T-helper 2 cell (primary cell): Measurements from ENCODE around the gene BCL2L1.
"Not testable (repeated sequence)": the region's sequence is repeated elsewhere in the genome, so short reads cannot be mapped to it uniquely, and the experiment has no call there.

Source experiments
- DNase-seq, 5 experiments: peaks; one replicate each; pipeline versions ENCODE4 v3.0.0 to v3.0.0-alpha.2; 2012 to 2022
- total RNA-seq, 2 donors: gene quantifications; one replicate each; lab custom pipeline; 2026; lab: John Stamatoyannopoulos, UW

Gene BCL2L1
- 21.5 to 24.2 reads per million in 2 donors for total RNA-seq

- DNase-seq = peak; percentile 38 to 76 (median 61)
These were observed at the start of gene BCL2L1 for GRCh38 chr20:31722257-31723068. BCL2L1 (minus strand) TSS chr20:31722868; CDS start chr20:31722218, 650 bp downstream.

DNA sequence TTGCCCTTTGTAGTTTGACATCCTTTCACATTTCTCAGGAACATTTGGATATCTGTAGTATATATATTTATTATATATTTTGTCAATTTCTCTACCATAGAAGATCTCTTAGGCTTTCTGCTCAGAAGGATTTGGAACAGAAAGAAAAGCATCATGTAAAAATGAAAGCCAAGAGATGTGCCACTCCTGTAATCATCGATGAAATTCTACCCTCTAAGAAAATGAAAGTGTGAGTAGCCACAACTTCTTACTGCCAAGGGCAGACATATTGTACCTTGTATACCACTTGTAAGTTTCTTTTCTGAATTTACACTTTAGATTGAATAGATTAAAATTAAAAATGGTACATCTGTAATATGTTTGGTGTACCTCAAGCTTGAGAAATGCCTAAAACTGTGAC is 47.6 kb upstream of the BCL2L1 start:
- DNase-seq = peak in 1 of 5 experiments; percentile 52

GRCh38 chr20:31769681-31770080 is 47.0 kb upstream of the BCL2L1 start:
- DNase-seq = no peak

GRCh38 chr20:31767805-31768204 is 45.1 kb upstream of the BCL2L1 start:
- no peak for DNase-seq

GRCh38 chr20:31764641-31765305 is 42.1 kb upstream of the BCL2L1 start:
- no peak for DNase-seq

DNA sequence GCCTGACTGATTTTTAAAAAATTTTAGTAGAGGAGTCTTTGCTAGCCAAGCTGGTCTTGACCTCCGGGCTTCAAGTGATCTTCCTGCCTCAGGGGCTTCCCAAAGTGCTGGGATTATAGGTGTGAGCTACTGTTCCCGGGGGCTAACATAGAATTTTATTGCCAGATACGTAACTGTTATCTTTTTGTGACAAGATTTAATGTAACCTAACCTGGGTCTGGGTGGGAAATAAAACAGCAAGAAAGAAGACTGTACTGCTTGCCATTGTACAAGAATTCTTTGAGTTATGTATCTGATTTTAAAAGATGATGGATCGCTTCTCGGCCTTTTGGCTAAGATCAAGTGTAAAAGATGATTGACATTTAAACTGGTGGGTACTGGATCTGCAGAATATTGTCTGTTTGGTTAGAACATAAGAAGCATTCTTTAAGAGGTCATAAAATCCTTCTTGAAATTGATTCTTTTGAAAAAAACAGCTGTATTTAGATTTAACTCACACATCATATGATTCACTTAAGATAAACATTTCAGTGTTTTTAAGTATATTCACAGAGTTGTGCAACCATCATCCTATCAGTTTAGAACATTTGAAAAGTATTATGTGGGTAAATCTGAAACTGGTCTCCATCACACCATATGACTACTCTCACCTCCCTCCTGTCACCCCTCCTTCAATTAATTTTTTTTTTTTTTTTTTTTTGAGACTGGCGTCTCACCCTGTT is 38.0 kb upstream of the BCL2L1 start:
- DNase-seq = peak in 1 of 5 experiments; percentile 33

GRCh38 chr20:31759836-31760518 is 37.3 kb upstream of the BCL2L1 start:
- DNase-seq = no peak

DNA sequence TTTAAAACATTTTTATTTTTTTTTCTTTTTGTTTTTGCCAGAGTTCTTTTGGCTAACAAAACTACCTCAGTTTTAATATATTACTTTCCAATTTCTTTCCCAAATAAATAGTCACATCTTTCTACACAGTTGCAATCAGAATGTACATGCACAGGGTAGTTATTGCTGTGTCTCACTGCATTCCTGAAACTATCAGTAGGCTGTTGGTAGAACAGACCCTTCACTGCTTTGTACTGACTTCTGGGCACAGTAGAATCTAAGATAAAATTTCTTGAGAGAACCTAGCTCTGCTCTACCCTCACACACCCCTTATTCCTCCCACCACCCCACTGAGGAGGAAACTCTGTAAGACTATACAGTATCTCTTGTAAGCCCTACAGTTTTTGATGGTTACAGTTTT is 36.3 kb upstream of the BCL2L1 start:
- no peak for DNase-seq

GRCh38 chr20:31758521-31758920 is 35.9 kb upstream of the BCL2L1 start:
- no peak for DNase-seq

- DNase-seq = no peak
These were observed 34.6 kb upstream of the BCL2L1 start for GRCh38 chr20:31757254-31757653.

DNA sequence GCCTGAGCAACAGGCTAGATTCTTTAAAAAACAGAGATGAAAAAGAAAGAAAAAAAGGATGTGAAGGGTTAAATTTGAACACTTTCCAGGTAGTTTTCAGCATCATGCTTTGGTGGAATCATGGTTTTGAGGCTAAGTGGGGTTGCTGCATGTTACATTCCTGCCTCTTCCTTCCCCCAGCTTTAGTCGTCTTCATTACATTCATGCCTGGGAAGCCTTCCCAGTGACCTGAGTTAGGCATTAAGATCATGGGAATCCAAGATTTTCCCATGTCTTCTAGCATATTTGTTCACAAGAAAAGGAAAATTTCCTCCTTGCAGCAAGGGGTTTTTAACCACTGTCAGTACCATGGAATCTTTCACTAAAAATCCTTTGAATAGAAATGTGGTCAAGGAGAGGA is 28.5 kb upstream of the BCL2L1 start:
- no peak for DNase-seq

- DNase-seq = no peak
These were observed 26.6 kb upstream of the BCL2L1 start for GRCh38 chr20:31749223-31749622.

- no peak for DNase-seq
These were observed 25.0 kb upstream of the BCL2L1 start for GRCh38 chr20:31747640-31748039.

DNA sequence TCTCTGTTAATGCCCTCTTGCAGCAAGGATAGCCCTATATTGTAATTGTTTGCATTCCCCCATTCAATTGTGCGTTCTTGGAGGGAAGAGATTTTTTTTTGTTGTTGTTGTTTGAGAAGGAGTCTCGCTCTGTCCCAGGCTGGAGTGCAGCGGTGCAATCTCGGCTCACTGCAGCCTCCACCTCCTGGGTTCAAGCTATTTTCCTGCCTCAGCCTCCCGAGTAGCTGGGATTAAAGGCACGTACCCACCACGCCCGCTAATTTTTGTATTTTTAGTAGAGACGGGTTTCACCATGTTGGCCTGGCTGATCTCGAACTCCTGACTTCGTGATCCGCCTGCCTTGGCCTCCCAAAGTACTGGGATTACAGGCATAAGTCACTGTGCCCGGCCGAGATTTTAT is 24.4 kb upstream of the BCL2L1 start:
- DNase-seq = not testable (repeated sequence)

DNA sequence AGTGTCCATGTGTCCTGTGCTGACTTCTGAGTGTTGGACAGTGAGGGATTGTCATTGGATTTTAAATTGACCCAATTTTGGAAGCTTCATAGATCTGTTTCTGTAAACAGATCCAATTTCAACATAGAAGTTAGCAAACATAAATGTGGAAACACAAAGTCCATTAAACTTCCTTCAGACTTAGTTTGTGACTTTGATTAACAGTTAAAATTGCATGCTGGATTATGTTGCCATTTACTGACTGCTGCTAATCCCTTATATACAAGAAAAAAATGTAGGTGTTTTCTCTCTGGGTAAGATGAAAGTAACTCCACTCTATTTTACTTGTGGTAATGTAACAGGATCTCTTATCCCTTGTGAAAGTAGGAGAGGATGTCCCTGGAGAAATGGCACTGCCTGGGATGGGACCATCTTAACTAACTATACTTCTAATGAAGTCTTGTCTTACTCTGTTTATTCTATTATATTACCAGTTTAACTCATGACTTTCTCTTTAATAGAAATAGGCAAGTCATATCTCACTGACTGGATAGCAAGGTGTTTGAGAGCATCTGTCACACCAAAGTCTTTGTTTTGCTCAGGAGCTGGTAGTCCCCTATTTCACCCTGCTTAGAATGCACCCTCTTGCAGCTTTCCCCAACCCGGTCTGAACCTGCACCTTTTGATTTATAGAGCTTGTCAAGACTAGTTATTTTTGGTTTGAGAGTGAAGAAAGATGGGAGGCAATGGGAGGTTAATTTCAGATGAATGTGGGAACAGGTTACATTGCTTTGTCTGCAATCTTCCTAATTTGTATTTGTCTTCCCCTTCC is 23.6 kb upstream of the BCL2L1 start:
- peak in 1 of 5 experiments; percentile 38 for DNase-seq

GRCh38 chr20:31740656-31741323 is 18.1 kb upstream of the BCL2L1 start:
- no peak for DNase-seq

DNA sequence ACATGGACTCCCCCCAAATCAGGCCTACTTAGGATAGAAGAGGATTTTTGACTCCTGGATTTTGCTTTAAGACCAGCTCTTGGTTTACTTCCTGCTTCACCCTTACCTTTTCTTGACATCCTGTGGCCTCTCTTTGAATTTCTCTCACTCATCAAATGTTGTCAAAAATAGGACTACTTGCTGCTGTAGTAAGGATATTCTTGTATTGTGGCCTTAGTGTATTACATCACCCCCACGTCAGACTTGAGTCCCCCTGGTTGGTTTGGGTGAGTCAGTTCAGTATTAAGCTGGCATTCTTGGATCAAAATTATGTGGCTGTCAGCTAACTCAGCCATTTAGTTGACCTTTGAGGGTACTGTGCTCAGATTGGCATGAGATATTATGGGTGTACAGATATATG is 17.5 kb upstream of the BCL2L1 start:
- peak in 1 of 5 experiments; percentile 76 for DNase-seq

- DNase-seq = no peak
These were observed 16.9 kb upstream of the BCL2L1 start for GRCh38 chr20:31739550-31739977.

DNA sequence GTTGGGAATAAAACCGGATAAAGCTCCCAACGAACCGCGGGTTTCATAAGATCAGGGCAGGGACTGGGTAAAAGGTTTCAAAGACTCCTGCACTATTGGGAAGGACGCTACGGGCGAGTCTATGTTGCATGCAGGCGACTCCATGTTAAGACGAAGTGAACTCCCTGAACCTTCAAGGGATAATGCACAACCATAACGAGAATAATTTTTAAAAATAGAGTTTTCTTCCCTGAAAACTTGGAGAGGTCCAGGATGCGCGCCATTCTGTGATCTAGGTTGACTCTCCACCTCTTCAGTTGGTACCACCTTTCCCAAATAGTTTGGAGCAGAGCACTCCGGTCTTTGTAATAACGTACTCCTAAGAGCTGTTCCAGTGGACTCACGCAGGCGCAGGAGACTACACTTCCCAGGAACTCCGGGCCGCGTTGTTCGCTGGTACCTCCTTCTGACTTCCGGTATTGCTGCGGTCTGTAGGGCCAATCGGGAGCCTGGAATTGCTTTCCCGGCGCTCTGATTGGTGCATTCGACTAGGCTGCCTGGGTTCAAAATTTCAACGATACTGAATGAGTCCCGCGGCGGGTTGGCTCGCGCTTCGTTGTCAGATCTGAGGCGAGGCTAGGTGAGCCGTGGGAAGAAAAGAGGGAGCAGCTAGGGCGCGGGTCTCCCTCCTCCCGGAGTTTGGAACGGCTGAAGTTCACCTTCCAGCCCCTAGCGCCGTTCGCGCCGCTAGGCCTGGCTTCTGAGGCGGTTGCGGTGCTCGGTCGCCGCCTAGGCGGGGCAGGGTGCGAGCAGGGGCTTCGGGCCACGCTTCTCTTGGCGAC is 16.3 kb upstream of the BCL2L1 start, which contains the start of gene TPX2:
TSS of gene TPX2 (plus strand) at position 562 of the 821 bp plus-strand sequence. CDS start 18,187 bp downstream, outside the sequence.
- peak; percentile 28 to 95 (median 68) for DNase-seq

DNA sequence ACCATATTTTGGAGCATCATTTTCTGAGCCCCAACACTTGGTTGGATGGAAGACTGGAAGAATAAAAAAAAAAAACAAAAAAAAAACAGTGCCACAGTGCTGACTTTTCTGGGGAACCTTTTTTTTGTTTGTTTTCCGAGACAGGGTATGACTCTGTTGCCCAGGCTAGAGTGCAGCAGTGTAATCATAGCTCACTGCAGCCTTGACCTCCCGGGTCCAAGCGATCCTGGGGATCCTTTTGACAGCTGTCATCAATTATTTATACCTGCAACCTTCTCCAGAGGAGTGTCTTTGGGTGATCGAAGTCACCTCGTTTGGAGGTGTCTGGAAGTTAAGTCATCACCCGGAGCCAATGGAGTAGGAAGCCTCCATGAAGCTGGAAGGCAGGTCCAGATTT is 8.7 kb upstream of the BCL2L1 start:
- DNase-seq = no peak
